Smooth muscle cell (in vitro differentiated cells): ENCODE data around the gene TUG1. TPM values are rescaled to one million over a fixed set of nuclear protein-coding genes. Genes with fewer than 3 reads are reported as not detected.

Experiments used
- DNase-seq: peaks from one replicate; lab custom pipeline; 2025; ENCODE audit not compliant: unreplicated experiment; lab: John Stamatoyannopoulos, UW
- H2AFZ ChIP-seq: fragments of 200-600 bp; sonication (generic); 2 replicates; pipeline ENCODE4 v1.6.0; 2016; ENCODE audit warnings: antibody characterized with exemption, low read depth, mild to moderate bottlenecking
- H3F3A ChIP-seq: fragments of 200-600 bp; sonication (generic); 2 replicates; pipeline ENCODE4 v1.6.0; 2017; ENCODE audit warnings: antibody characterized with exemption, low read depth
- H3K27ac ChIP-seq: fragments of 200-600 bp; sonication (generic); 2 replicates; pipeline ENCODE4 v1.5.1; 2016; ENCODE audit warnings: low read depth, mild to moderate bottlenecking
- H3K27me3 ChIP-seq: fragments of 200-600 bp; sonication (generic); 2 replicates; pipeline ENCODE4 v1.6.1; 2016; ENCODE audit warnings: low read depth, mild to moderate bottlenecking
- H3K36me3 ChIP-seq: fragments of 200-600 bp; sonication (generic); 2 replicates; pipeline ENCODE4 v1.5.1; 2016; ENCODE audit warnings: low read depth
- H3K4me1 ChIP-seq: fragments of 200-600 bp; sonication (generic); 2 replicates; pipeline ENCODE4 v1.5.1; 2016; ENCODE audit warnings: low read depth
- H3K4me2 ChIP-seq: fragments of 200-600 bp; sonication (generic); 2 replicates; pipeline ENCODE4 v1.6.0; 2016; ENCODE audit warnings: mild to moderate bottlenecking
- H3K4me3 ChIP-seq: fragments of 200-600 bp; sonication (generic); 2 replicates; pipeline ENCODE4 v1.5.1; 2016; ENCODE audit warnings: mild to moderate bottlenecking
- H3K79me2 ChIP-seq: fragments of 200-600 bp; sonication (generic); 2 replicates; pipeline ENCODE4 v1.6.0; 2016; ENCODE audit warnings: low read depth, mild to moderate bottlenecking
- H3K9ac ChIP-seq: fragments of 200-600 bp; sonication (generic); 2 replicates; pipeline ENCODE4 v1.6.0; 2016; ENCODE audit warnings: low read depth
- H3K9me3 ChIP-seq: fragments of 200-600 bp; sonication (generic); replicated peaks from 2 replicates; pipeline ENCODE4 v1.5.1; 2016; ENCODE audit warnings: low read depth
- H4K20me1 ChIP-seq: fragments of 200-600 bp; sonication (generic); 2 replicates; pipeline ENCODE4 v1.6.0; 2016; ENCODE audit warnings: low read depth
- CTCF ChIP-seq: fragments of 200-600 bp; sonication (generic); IDR thresholded peaks from 2 replicates; pipeline ENCODE4 v1.5.1; 2017; ENCODE audit warnings: borderline replicate concordance, mild to moderate bottlenecking, antibody characterized with exemption; ENCODE audit not compliant: insufficient read depth, poor library complexity, severe bottlenecking
- WGBS: methylation state at CpG from one replicate; pipeline ENCODE4 v1.1.7; 2016; ENCODE audit warnings: low lambda C conversion rate; 5-methylcytosine and 5-hydroxymethylcytosine counted together
- polyA plus RNA-seq: library from polyadenylated mRNA; unstranded; fragments of >200 nt; fragmentation: Nextera tagmentation; extraction: Ambion mirVana; gene quantifications from 2 replicates; pipeline ENCODE4 v1.2.1, GENCODE V29; 2016
- total RNA-seq: library from RNA; depleted of rRNA; stranded (reverse); fragments of >200 nt; gene quantifications from 2 replicates; pipeline ENCODE4 v1.2.3, GENCODE V29; 2014

The TUG1 gene
- total and polyA plus RNA-seq, 2 experiments from 2014 or later = 30.6 to 119 TPM

- Histone ChIP-seq H3K4me3 (no peak overlapping the region), H3K9ac (no peak overlapping the region), H3K27me3 (no peaks in the 10 kb centered on the region), H4K20me1 (peaks cover 43% of the 10 kb centered on the region), H2AFZ (no peak overlapping the region), H3K36me3 (no peaks in the 10 kb centered on the region), H3F3A (peaks cover 3% of the 10 kb centered on the region), H3K4me1 (peaks cover 3% of the 10 kb centered on the region), H3K27ac (no peak overlapping the region), H3K9me3 (no peaks in the 10 kb centered on the region), H3K79me2 (peaks cover 79% of the 10 kb centered on the region), H3K4me2 (no peak overlapping the region)
- WGBS = 92% methylated on average over 4 of the region's 4 CpGs
- TF ChIP-seq CTCF = no peak
- no peak for DNase-seq
Measured at GRCh38 chr22:30964858-30965257, 4.2 kb upstream of the TUG1 start.

DNA sequence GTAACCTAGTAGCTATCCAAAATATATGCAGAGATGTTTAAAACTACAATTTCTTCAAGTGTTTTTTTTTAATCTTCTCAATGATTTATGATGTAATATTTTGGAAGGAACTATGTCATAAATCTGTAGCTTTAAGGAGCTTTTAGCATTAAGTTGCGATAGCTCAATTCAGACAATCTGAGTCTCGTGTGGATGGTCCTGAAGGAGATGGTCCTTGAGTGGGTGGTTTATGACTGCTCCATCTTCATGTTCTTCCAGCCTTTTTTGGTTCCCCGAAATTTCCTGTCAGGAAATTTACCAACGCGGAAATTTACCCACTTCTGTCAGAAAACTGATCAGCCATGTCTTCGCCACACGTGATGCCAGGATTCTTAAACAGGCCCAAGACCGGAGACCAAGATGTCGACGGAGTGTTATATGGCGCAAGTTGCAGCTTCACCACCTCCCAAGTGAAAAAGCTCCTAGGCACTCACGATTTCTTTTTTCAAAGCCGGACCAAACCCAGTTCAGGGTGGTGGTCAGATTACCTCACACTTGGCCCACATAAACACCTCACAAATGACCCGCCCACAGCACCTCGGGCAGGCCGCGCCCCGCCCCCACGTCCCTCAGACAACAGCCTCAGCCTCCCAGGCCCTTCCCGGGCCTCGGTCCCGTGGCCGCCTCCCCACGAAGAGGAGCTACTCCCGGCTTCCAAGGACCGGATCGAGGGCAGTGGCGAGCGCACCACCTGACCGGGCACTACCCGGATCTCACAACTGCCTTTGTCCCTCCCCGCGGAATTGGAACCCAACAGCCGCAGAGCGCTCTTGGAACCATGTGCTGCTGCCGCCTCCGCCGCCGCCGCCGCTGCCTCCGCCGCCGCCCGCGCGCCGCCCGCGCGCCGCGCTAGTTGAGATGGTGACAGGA, 796 bp upstream of the TUG1 start, which contains the start of gene MORC2:
TSS of gene MORC2 (minus strand) at position 760 of the 909 bp plus-strand sequence. CDS start 885 bp downstream, outside the sequence.
- Histone ChIP-seq H2AFZ (peak within 1 kb of the TSS; percentile 73), H3K4me1 (peaks cover 20% of the 10 kb centered on the region), H3K9me3 (no peaks in the 10 kb centered on the region), H3K27me3 (no peaks in the 10 kb centered on the region), H3K27ac (peak within 1 kb of the TSS; percentile 93), H3F3A (peaks cover 5% of the 10 kb centered on the region), H3K4me2 (peak within 1 kb of the TSS; percentile 98), H3K79me2 (peaks cover 86% of the 10 kb centered on the region), H3K9ac (peak within 1 kb of the TSS; percentile 96), H4K20me1 (peaks cover 52% of the 10 kb centered on the region), H3K36me3 (peaks cover 17% of the 10 kb centered on the region), H3K4me3 (peak within 1 kb of the TSS; percentile 96)
- 16% methylated on average over 33 of the region's 53 CpGs for WGBS
- no peak for DNase-seq
- TF ChIP-seq CTCF = no peak

DNA sequence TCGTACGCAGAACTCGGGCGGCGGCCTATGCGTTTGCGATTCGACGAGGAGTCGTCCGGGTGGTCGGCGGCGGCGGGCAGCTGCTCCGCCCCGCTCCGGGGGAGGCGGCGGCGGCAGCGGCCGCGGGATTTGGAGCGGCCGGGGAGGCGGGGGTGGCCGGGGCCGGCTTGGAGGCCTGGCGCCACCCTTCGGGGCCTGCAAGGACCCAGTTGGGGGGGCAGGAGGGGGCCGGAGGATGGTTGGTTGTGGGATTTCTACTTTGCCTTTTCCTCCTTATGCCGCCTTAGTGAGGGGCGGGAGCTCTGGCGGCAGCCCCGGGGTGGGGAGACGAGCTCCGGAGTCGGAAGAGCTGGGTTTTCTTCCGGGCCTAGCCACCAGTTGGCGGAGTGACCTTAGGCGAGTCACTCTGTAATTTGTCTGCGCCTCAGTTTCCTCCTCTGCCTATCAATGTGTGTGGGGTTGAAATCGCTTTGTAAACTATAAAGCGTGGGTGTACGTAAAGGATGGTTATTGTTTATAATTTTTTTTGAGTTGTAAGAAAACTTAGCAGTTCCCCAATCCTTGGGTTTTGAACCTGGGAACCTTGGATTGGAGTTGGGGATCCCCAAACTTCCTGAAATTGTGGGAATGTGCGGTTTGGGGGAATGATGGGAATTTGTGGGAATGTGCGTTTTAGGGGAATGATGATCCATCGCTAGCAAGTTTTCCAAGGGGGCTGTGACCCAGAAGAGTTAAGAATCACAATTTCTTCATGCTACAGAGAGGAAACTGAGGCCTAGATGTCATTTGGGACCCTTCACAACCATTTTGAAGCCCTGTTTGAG, 679 bp downstream of the TUG1 start:
- peaks cover 87% of the 10 kb centered on the region for H3K79me2 ChIP-seq
- peak overlapping the region; percentile 96 for H3K4me3 ChIP-seq
- H3K9ac ChIP-seq = peak overlapping the region; percentile 96
- H3K27ac ChIP-seq = peak overlapping the region; percentile 93
- H2AFZ ChIP-seq = peak overlapping the region; percentile 20
- no peaks in the 10 kb centered on the region for H3K27me3 ChIP-seq
- peaks cover 20% of the 10 kb centered on the region for H3K4me1 ChIP-seq
- H3F3A ChIP-seq = peaks cover 5% of the 10 kb centered on the region
- H3K4me2 ChIP-seq = peak overlapping the region; percentile 98
- no peaks in the 10 kb centered on the region for H3K9me3 ChIP-seq
- 2% methylated on average over 21 of the region's 49 CpGs for WGBS
- H4K20me1 ChIP-seq = peaks cover 38% of the 10 kb centered on the region
- H3K36me3 ChIP-seq = peaks cover 30% of the 10 kb centered on the region
- no peak for DNase-seq
- TF ChIP-seq CTCF = no peak
